HL-60 (cell line): ENCODE measurements around the gene TSHZ2.
"Not testable (repeated sequence)": the region's sequence is repeated elsewhere in the genome, so short reads cannot be mapped to it uniquely, and the experiment has no call there.

Source experiments
- DNase-seq, 2 experiments: peaks; one replicate each; pipeline ENCODE4 v3.0.0-alpha.2; 2010 to 2020; ENCODE audit warnings: low read depth in 1 of 2, low spot score in 1 of 2
- H3K27ac ChIP-seq: fragments of 250-450 bp; sonication (Bioruptor Pico); replicated peaks from 2 replicates; pipeline ENCODE4 v1.5.1; 2020; ENCODE audit warnings: mild to moderate bottlenecking, moderate library complexity
- H3K27me3 ChIP-seq: fragments of 250-450 bp; sonication (Bioruptor Pico); 2 replicates; pipeline ENCODE4 v1.5.1; 2021; ENCODE audit warnings: mild to moderate bottlenecking, moderate library complexity; ENCODE audit not compliant: insufficient read depth, poor library complexity, severe bottlenecking
- H3K4me3 ChIP-seq: replicated peaks from 2 replicates; pipeline ENCODE4 v1.5.1; 2011; ENCODE audit warnings: mild to moderate bottlenecking, control low read depth, low read length; ENCODE audit not compliant: insufficient read depth
- CTCF ChIP-seq: IDR thresholded peaks from one replicate; pipeline ENCODE4 v1.5.1; 2011; ENCODE audit warnings: low read length, control low read depth, inconsistent platforms; ENCODE audit not compliant: insufficient read depth
- GABPA ChIP-seq: IDR thresholded peaks from 2 replicates; pipeline ENCODE4 v1.6.1; 2012; ENCODE audit warnings: low read depth
- POLR2AphosphoS5 ChIP-seq: IDR thresholded peaks from 2 replicates; pipeline ENCODE4 v1.6.1; 2012; ENCODE audit warnings: low read depth
- REST ChIP-seq: IDR thresholded peaks from 2 replicates; pipeline ENCODE4 v1.6.1; 2012; ENCODE audit warnings: low read depth; ENCODE audit not compliant: insufficient replicate concordance
- SPI1 ChIP-seq: IDR thresholded peaks from 2 replicates; pipeline ENCODE4 v1.6.1; 2012; ENCODE audit warnings: low read depth, mild to moderate bottlenecking, borderline replicate concordance

Gene TSHZ2

GRCh38 chr20:53533500-53533899, 561.3 kb downstream of the TSHZ2 start:
- H3K4me3 ChIP-seq, result no peak overlapping the region
- no peaks in the 10 kb centered on the region for H3K27me3 ChIP-seq
- H3K27ac ChIP-seq, result no peak overlapping the region
- TF ChIP-seq CTCF (no peak), REST (no peak), SPI1 (no peak), POLR2AphosphoS5 (no peak), GABPA (no peak)
- DNase-seq, result no peak

GRCh38 chr20:53534037-53534436, 561.9 kb downstream of the TSHZ2 start:
- no peak overlapping the region for H3K4me3 ChIP-seq
- no peak for DNase-seq
- H3K27me3 ChIP-seq, result no peaks in the 10 kb centered on the region
- no peak for TF ChIP-seq POLR2AphosphoS5
- TF ChIP-seq REST, result no peak
- TF ChIP-seq SPI1, result no peak
- no peak for TF ChIP-seq CTCF
- no peak for TF ChIP-seq GABPA
- no peak overlapping the region for H3K27ac ChIP-seq

- no peak for TF ChIP-seq GABPA
- no peak for TF ChIP-seq SPI1
- TF ChIP-seq REST, result no peak
- TF ChIP-seq POLR2AphosphoS5, result no peak
- TF ChIP-seq CTCF, result no peak
- no peak for DNase-seq
- Histone ChIP-seq H3K27me3 (no peaks in the 10 kb centered on the region), H3K4me3 (no peak overlapping the region), H3K27ac (no peak overlapping the region)
Observed at GRCh38 chr20:53535878-53536277, 563.7 kb downstream of the TSHZ2 start.

GRCh38 chr20:53536382-53536781, 564.2 kb downstream of the TSHZ2 start:
- not testable (repeated sequence) for H3K27me3 ChIP-seq, H3K27ac ChIP-seq, H3K4me3 ChIP-seq, DNase-seq
